PC-3 (cell line): ENCODE data around the gene TMEM131. TPM values are rescaled to one million over a fixed set of nuclear protein-coding genes. Genes with fewer than 3 reads are reported as not detected.

Experiments used
- ATAC-seq: fragments of 200-7000 bp; cut with Tn5 transposase; 2 replicates; pipeline ENCODE4 v1.9.1; 2020; ENCODE audit warnings: mild to moderate bottlenecking, moderate library complexity
- BruUV-seq: library from RNA; stranded (reverse); fragments of 400-500 nt; replicated peaks from 2 replicates; lab custom pipeline; 2021; lab: Mats Ljungman, UMichigan
- CTCF ChIA-PET: fragments of 300-600 bp; sonication (Branson Sonifier 250); formaldehyde crosslinking; loops from one replicate; lab custom pipeline; 2022; ENCODE audit warnings: antibody characterized with exemption; lab: Charles Lee
- POLR2A ChIA-PET: fragments of 300-600 bp; sonication (Branson Sonifier 250); formaldehyde crosslinking; loops from one replicate; lab custom pipeline; 2022; ENCODE audit warnings: antibody characterized with exemption; ENCODE audit not compliant: unreplicated experiment; lab: Charles Lee
- DNase-seq: peaks from one replicate; pipeline ENCODE4 v3.0.0-alpha.2; 2015
- H2AFZ ChIP-seq: fragments of 300-600 bp; sonication (generic); 2 replicates; pipeline ENCODE4 v1.6.0; 2016; ENCODE audit warnings: antibody characterized with exemption, low read length
- H3F3A ChIP-seq: fragments of 300-600 bp; sonication (generic); one replicate; pipeline ENCODE4 v1.6.0; 2017; ENCODE audit warnings: antibody characterized with exemption, low read length, control low read depth, mild to moderate bottlenecking; ENCODE audit not compliant: unreplicated experiment
- H3K27ac ChIP-seq: fragments of 300-600 bp; sonication (generic); 2 replicates; pipeline ENCODE4 v1.5.1; 2016; ENCODE audit warnings: mild to moderate bottlenecking, low read length
- H3K27me3 ChIP-seq: fragments of 300-600 bp; sonication (generic); 2 replicates; pipeline ENCODE4 v1.6.1; 2016; ENCODE audit warnings: low read length, mixed read lengths
- H3K36me3 ChIP-seq: fragments of 300-600 bp; sonication (generic); 2 replicates; pipeline ENCODE4 v1.6.1; 2016; ENCODE audit warnings: low read depth, mixed run types, low read length, mixed read lengths
- H3K4me1 ChIP-seq: fragments of 300-600 bp; sonication (generic); 2 replicates; pipeline ENCODE4 v1.5.1; 2016; ENCODE audit warnings: low read length; ENCODE audit not compliant: insufficient read depth
- H3K4me2 ChIP-seq: fragments of 300-600 bp; sonication (generic); 2 replicates; pipeline ENCODE4 v1.6.0; 2016; ENCODE audit warnings: low read length
- H3K4me3 ChIP-seq: fragments of 300-600 bp; sonication (generic); 2 replicates; pipeline ENCODE4 v1.5.1; 2016; ENCODE audit warnings: mild to moderate bottlenecking, low read length, mixed read lengths
- H3K79me2 ChIP-seq: fragments of 300-600 bp; sonication (generic); 2 replicates; pipeline ENCODE4 v1.6.1; 2017; ENCODE audit warnings: low read length, mixed read lengths
- H3K9ac ChIP-seq: fragments of 300-600 bp; sonication (generic); 2 replicates; pipeline ENCODE4 v1.6.0; 2016; ENCODE audit warnings: mild to moderate bottlenecking, low read length
- H3K9me2 ChIP-seq: fragments of 300-600 bp; sonication (generic); replicated peaks from 2 replicates; pipeline ENCODE4 v1.6.1; 2016; ENCODE audit warnings: mixed run types, low read length, mixed read lengths
- H3K9me3 ChIP-seq: fragments of 300-600 bp; sonication (generic); 2 replicates; pipeline ENCODE4 v1.6.1; 2016; ENCODE audit warnings: low read length, mixed read lengths
- H4K20me1 ChIP-seq: fragments of 300-600 bp; sonication (generic); 2 replicates; pipeline ENCODE4 v1.6.1; 2016; ENCODE audit warnings: low read length, mixed read lengths
- CTCF ChIP-seq: fragments of 300-600 bp; sonication (generic); conservative IDR thresholded peaks from 2 replicates; pipeline ENCODE4 v1.5.1; 2017; ENCODE audit warnings: antibody characterized with exemption, low read depth, mild to moderate bottlenecking, low read length
- EZH2 ChIP-seq: fragments of 300-600 bp; sonication (generic); IDR thresholded peaks from one replicate; pipeline ENCODE4 v1.6.1; 2017; ENCODE audit warnings: antibody characterized with exemption, mild to moderate bottlenecking, low read length; ENCODE audit not compliant: unreplicated experiment
- EZH2phosphoT487 ChIP-seq: fragments of 300-600 bp; sonication (generic); IDR thresholded peaks from 2 replicates; pipeline ENCODE4 v1.6.1; 2018; ENCODE audit warnings: mild to moderate bottlenecking, antibody characterized with exemption, low read length, borderline replicate concordance
- intact Hi-C: fragments of 100-400 bp; cut with micrococcal nuclease; formaldehyde crosslinking; loops from 2 replicates; pipeline ENCODE4 v1.9.0; 2023
- total RNA-seq: library from RNA; depleted of rRNA; stranded (reverse); fragments of >200 nt; gene quantifications from 2 replicates; pipeline ENCODE4 v1.2.3, GENCODE V29; 2014

The TMEM131 gene
- total RNA-seq, 1 experiment from 2014 or later = 21.1 TPM

- no peaks in the 10 kb centered on the region for H3F3A ChIP-seq
- H3K4me1 ChIP-seq = peaks cover 24% of the 10 kb centered on the region
- no peak overlapping the region for H2AFZ ChIP-seq
- H3K9ac ChIP-seq = no peak overlapping the region
- ATAC-seq (peak; percentile 62), DNase-seq (peak; percentile 53)
- ChIA-PET POLR2A (interaction anchor here (0.6 to 0.7 kb wide), 2 partner anchors 625 to 857 kb away, joined by 3 to 6 read pairs; no protein-coding TSS in a partner anchor), CTCF (interaction anchor here (0.5 kb wide), 1 partner anchor 12 kb away, joined by 4 read pairs; no protein-coding TSS in a partner anchor)
- no TSS peak for BruUV-seq
- H3K4me3 ChIP-seq = 0 out of 2 replicates have a peak overlapping the region, but pooled peaks have one; percentile 15
- H3K36me3 ChIP-seq = peaks cover 26% of the 10 kb centered on the region
- no peaks in the 10 kb centered on the region for H3K27me3 ChIP-seq
- no peaks in the 10 kb centered on the region for H3K79me2 ChIP-seq
- no peaks in the 10 kb centered on the region for H3K9me2 ChIP-seq
- peak overlapping the region; percentile 7; the same call in 1 of the 2 replicates for H3K27ac ChIP-seq
- no peak for TF ChIP-seq EZH2
- no peak for TF ChIP-seq CTCF
- TF ChIP-seq EZH2phosphoT487 = no peak
- H4K20me1 ChIP-seq = no peaks in the 10 kb centered on the region
- peak overlapping the region; percentile 52 for H3K4me2 ChIP-seq
- H3K9me3 ChIP-seq = no peaks in the 10 kb centered on the region
- intact Hi-C loops = no loop called here
These were observed 243.1 kb downstream of the TMEM131 start for GRCh38 chr2:97752342-97753334.

- DNase-seq = peak; percentile 29
- ATAC-seq = peak; percentile 52; the same call in 1 of the 2 replicates
- CTCF ChIA-PET = no interaction called here
These were observed 244.0 kb downstream of the TMEM131 start for GRCh38 chr2:97751752-97752151.

More at GRCh38 chr2:97751752-97752151, 244.0 kb downstream of the TMEM131 start:
- no peaks in the 10 kb centered on the region for H3F3A ChIP-seq
- no peaks in the 10 kb centered on the region for H3K9me3 ChIP-seq
- no peaks in the 10 kb centered on the region for H3K79me2 ChIP-seq
- no TSS peak for BruUV-seq
- POLR2A ChIA-PET = no interaction called here
- no peaks in the 10 kb centered on the region for H4K20me1 ChIP-seq
- TF ChIP-seq EZH2 = no peak
- TF ChIP-seq EZH2phosphoT487 = no peak
- no peak for TF ChIP-seq CTCF
- no peak overlapping the region for H2AFZ ChIP-seq
- no peak overlapping the region for H3K9ac ChIP-seq
- peaks cover 24% of the 10 kb centered on the region for H3K4me1 ChIP-seq
- no peak overlapping the region for H3K27ac ChIP-seq
- peaks cover 22% of the 10 kb centered on the region for H3K36me3 ChIP-seq
- H3K27me3 ChIP-seq = no peaks in the 10 kb centered on the region
- no peaks in the 10 kb centered on the region for H3K9me2 ChIP-seq
- intact Hi-C loops = no loop called here
- no peak overlapping the region for H3K4me3 ChIP-seq
- no peak overlapping the region for H3K4me2 ChIP-seq
